ENCODE data around the gene PIGN.
"Not testable (repeated sequence)": the region's sequence is repeated elsewhere in the genome, so short reads cannot be mapped to it uniquely, and the experiment has no call there.

The PIGN gene

GRCh38 chr18:62069556-62069955 is 117.3 kb downstream of the PIGN start:
- ATAC-seq: no peak
- no peak for DNase-seq (ENCODE audit: low spot score in 2 of 2)
- Mint-ChIP-seq H3K36me3 (no peaks in the 10 kb centered on the region), H3K27ac (no peak overlapping the region), H3K4me1 (no peaks in the 10 kb centered on the region), H3K4me3 (no peak overlapping the region), H3K9me3 (no peaks in the 10 kb centered on the region)

GRCh38 chr18:62066102-62066818 is 120.6 kb downstream of the PIGN start:
- Mint-ChIP-seq H3K4me1 (no peaks in the 10 kb centered on the region), H3K9me3 (no peaks in the 10 kb centered on the region), H3K27ac (no peak overlapping the region), H3K4me3 (no peak overlapping the region), H3K36me3 (no peaks in the 10 kb centered on the region)
- DNase-seq (ENCODE audit: low spot score in 2 of 2): no peak
- no peak for ATAC-seq

GRCh38 chr18:62064361-62064760 is 122.5 kb downstream of the PIGN start:
- H3K36me3 Mint-ChIP-seq: no peaks in the 10 kb centered on the region
- no peaks in the 10 kb centered on the region for H3K9me3 Mint-ChIP-seq
- no peak for DNase-seq (ENCODE audit: low spot score in 2 of 2)
- ATAC-seq: no peak
- H3K4me1 Mint-ChIP-seq: no peaks in the 10 kb centered on the region
- no peak overlapping the region for H3K27ac Mint-ChIP-seq
- no peak overlapping the region for H3K4me3 Mint-ChIP-seq

DNA sequence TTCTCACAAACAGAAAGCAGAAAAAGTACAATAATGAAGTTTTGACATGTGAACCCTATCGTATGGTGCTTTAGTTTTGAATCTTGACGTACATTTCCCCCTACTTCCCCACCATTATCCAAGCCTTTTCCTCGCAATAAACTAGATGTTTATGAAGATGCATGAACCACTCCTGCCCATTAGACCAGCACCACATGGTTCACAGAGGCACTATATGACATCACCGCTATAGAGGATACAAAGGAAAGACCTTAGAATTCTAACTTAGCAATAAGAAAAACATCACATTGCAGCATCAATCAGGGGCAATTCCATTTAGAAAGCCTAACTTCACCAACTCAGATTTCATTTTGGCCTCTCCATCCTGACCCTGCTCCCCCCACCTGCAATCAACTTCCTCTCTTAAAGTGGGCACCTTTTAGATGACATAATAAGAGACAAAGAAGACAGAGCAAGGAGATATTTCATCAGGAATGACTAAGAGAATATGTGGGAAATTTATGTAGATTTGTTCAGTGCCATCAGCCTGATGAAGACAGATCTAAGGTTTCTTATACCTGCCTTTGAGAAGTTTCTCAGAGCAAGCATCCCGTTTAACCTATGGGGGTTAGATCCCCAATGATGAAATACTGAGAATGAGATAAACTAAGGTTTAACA is 124.9 kb downstream of the PIGN start:
- Mint-ChIP-seq H3K4me1 (no peaks in the 10 kb centered on the region), H3K9me3 (peaks cover 6% of the 10 kb centered on the region), H3K4me3 (no peak overlapping the region), H3K36me3 (no peaks in the 10 kb centered on the region), H3K27ac (no peak overlapping the region)
- no peak for DNase-seq (ENCODE audit: low spot score in 2 of 2)
- ATAC-seq: no peak

DNA sequence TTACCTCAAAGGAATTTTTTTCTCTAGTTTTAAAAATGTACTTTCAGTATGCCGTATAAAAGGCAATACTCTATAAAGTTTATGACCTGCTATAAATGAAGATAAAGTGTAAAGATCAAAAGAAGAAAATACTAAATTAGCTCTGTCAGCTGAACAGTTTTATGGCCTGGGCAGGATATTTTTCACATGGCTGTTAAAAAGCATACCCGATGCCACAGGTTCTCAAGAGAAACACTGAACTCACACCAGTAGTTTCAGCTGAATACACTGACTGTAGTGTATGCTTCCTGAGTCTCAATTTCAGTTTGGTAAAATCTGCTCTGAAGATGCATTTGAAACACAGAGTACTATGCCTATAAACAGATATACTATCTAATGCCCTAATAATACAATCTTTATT is 126.0 kb downstream of the PIGN start:
- Mint-ChIP-seq H3K4me1 (no peaks in the 10 kb centered on the region), H3K4me3 (no peak overlapping the region), H3K27ac (no peak overlapping the region), H3K36me3 (no peaks in the 10 kb centered on the region), H3K9me3 (peaks cover 6% of the 10 kb centered on the region)
- DNase-seq (ENCODE audit: low spot score in 2 of 2): no peak
- no peak for ATAC-seq

- DNase-seq (ENCODE audit: low spot score in 2 of 2) (no peak), ATAC-seq (no peak)
- Mint-ChIP-seq H3K36me3 (peaks cover 8% of the 10 kb centered on the region), H3K9me3 (peaks cover 9% of the 10 kb centered on the region), H3K27ac (no peak overlapping the region), H3K4me1 (no peaks in the 10 kb centered on the region), H3K4me3 (no peak overlapping the region)
Observed at GRCh38 chr18:62054929-62055498, 131.8 kb downstream of the PIGN start.

DNA sequence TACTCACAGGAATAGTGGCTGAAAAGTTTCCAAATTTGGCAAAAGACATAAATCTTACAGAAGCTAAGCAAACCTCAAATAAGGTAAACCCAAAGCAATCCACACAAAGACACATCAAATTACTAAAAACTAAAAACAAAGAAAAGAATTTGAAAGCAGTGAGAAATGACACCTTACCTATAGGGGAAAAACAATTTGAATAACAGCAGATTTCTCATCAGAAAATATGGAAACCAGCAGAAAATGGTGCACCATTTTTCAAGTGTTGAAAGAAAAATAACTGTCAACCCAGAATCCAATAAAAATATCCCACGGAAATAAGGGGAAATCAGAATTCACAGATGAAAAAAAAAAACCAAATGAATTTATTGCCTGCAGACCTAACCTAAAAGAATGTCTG is 138.6 kb downstream of the PIGN start:
- H3K9me3 Mint-ChIP-seq: peaks cover 8% of the 10 kb centered on the region
- ATAC-seq (no peak), DNase-seq (ENCODE audit: low spot score in 2 of 2) (no peak)
- H3K36me3 Mint-ChIP-seq: no peaks in the 10 kb centered on the region
- H3K27ac Mint-ChIP-seq: no peak overlapping the region
- H3K4me1 Mint-ChIP-seq: no peaks in the 10 kb centered on the region
- no peak overlapping the region for H3K4me3 Mint-ChIP-seq

- H3K36me3 Mint-ChIP-seq: no peaks in the 10 kb centered on the region
- H3K9me3 Mint-ChIP-seq: peaks cover 5% of the 10 kb centered on the region
- ATAC-seq: no peak
- no peaks in the 10 kb centered on the region for H3K4me1 Mint-ChIP-seq
- no peak for DNase-seq (ENCODE audit: low spot score in 2 of 2)
- H3K27ac Mint-ChIP-seq: no peak overlapping the region
- H3K4me3 Mint-ChIP-seq: no peak overlapping the region
Observed at GRCh38 chr18:62045316-62045715, 141.5 kb downstream of the PIGN start.

- peaks cover 5% of the 10 kb centered on the region for H3K9me3 Mint-ChIP-seq
- no peaks in the 10 kb centered on the region for H3K36me3 Mint-ChIP-seq
- ATAC-seq: no peak
- no peak overlapping the region for H3K4me3 Mint-ChIP-seq
- no peaks in the 10 kb centered on the region for H3K4me1 Mint-ChIP-seq
- no peak for DNase-seq (ENCODE audit: low spot score in 2 of 2)
- no peak overlapping the region for H3K27ac Mint-ChIP-seq
Observed at GRCh38 chr18:62044490-62045000, 142.3 kb downstream of the PIGN start.

DNA sequence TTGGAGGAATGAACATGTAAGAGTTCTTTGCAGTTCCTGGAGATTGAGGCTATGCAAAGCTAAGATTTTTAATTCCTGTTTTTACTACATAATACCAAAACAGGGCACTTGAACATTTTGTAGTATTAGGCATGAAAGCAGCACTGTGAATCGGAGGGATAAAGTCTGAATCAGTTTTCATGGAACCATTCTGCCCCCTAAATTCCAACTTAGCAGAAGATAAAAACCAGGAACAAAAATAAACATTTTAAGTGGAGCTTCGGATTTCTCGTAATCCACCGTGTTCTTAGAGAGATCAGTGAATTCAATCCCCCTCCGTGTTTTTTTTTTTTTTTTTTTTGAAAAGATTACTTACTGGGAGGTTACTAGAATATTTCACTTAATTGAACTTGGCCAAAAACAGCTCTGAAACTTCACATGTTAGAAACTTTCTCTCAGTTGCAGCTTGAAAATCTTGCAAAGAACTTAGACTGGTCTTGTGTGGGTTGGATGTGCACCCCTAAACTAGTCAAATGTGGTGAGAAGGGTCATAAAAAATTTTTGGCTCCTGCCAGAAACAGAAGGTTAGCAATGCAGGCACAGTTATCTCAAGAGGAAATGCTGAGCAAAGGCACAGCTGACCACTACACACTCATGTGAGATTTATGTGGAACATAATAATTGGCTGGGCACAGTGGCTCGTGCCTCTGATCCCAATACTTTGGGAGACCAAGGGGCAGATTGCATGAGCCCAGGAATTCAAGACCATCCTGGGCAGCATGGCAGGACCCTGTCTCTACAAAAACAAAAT is 148.7 kb downstream of the PIGN start:
- ATAC-seq: no peak
- no peak for DNase-seq (ENCODE audit: low spot score in 2 of 2)
- Mint-ChIP-seq H3K4me1 (peaks cover 10% of the 10 kb centered on the region), H3K36me3 (no peaks in the 10 kb centered on the region), H3K9me3 (no peaks in the 10 kb centered on the region), H3K4me3 (no peak overlapping the region), H3K27ac (no peak overlapping the region)

GRCh38 chr18:62037012-62037742 is 149.7 kb downstream of the PIGN start:
- ATAC-seq: no peak
- H3K4me3 Mint-ChIP-seq: no peak overlapping the region
- H3K9me3 Mint-ChIP-seq: no peaks in the 10 kb centered on the region
- H3K27ac Mint-ChIP-seq: peak overlapping the region; percentile 12
- H3K36me3 Mint-ChIP-seq: no peaks in the 10 kb centered on the region
- DNase-seq (ENCODE audit: low spot score in 2 of 2): no peak
- H3K4me1 Mint-ChIP-seq: peaks cover 10% of the 10 kb centered on the region

- H3K27ac Mint-ChIP-seq; H3K4me3 Mint-ChIP-seq; ATAC-seq; H3K36me3 Mint-ChIP-seq; H3K9me3 Mint-ChIP-seq; DNase-seq (ENCODE audit: low spot score in 2 of 2): not testable (repeated sequence)
- peaks cover 10% of the 10 kb centered on the region for H3K4me1 Mint-ChIP-seq
Observed at GRCh38 chr18:62034286-62034685, 152.6 kb downstream of the PIGN start.

DNA sequence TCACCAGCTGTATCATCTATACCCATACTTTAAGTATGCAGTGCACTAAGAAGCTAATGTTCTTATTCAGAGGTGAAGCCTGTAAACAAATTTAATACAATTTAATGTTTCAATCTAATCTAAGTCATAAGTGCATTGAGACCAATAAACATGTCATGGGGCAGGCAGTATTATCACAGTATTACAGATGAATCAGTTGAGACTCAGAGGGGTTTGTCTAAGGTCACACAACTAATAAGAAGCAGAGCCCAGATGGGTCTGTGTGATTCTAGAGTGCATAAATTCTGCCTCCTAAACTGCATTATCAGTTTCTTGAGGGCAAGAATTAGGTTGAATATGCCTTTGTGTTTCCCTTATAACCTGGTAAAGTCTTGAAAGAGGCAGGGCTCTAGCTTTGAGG is 153.1 kb downstream of the PIGN start:
- Mint-ChIP-seq H3K27ac (no peak overlapping the region), H3K4me1 (peaks cover 10% of the 10 kb centered on the region), H3K4me3 (no peak overlapping the region), H3K9me3 (no peaks in the 10 kb centered on the region), H3K36me3 (no peaks in the 10 kb centered on the region)
- ATAC-seq (no peak), DNase-seq (ENCODE audit: low spot score in 2 of 2) (no peak)

DNA sequence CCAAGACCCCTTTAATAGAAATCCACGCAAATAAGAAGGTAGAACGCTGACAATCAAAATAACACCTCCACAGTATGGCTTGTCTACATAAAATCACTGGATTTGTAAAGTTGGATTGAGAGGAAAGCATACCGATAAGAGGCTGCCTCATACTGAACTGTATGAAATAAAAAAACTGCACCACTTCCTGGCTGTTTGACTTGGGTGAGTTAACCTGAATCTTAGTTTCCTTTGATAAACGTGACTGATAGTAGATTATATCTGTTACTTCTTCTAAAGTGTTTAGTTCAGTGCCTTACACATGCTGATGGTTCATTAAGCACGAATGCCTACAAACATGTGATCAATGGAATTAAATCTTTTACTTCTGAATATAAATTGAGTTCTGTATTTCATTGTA is 153.6 kb downstream of the PIGN start:
- Mint-ChIP-seq H3K4me3 (no peak overlapping the region), H3K36me3 (no peaks in the 10 kb centered on the region), H3K27ac (no peak overlapping the region), H3K9me3 (no peaks in the 10 kb centered on the region), H3K4me1 (peaks cover 10% of the 10 kb centered on the region)
- DNase-seq (ENCODE audit: low spot score in 2 of 2) (no peak), ATAC-seq (peak; percentile 36)

Measured in stimulated activated effector memory CD8-positive, alpha-beta T cell treated with anti-CD3 and anti-CD28 coated beads, Interleukin-12 subunit alpha, Interleukin-12 subunit beta, amount 100 ng/mL, for 72 hours (primary cell).